Measurements from ENCODE around the gene TTC22.

TTC22 gene

GRCh38 chr1:54800899-54801759 lies at the start of gene TTC22:
Gene TTC22, minus strand, starts transcription at chr1:54801323. Its CDS starts 160 bp downstream, at chr1:54801163.
- FAIRE-seq = no peak

- no peak for FAIRE-seq
These were observed 49.6 kb upstream of the TTC22 start for GRCh38 chr1:54850737-54851136.

GRCh38 chr1:54850069-54850730 lies 49.1 kb upstream of the TTC22 start:
- FAIRE-seq = no peak

GRCh38 chr1:54849219-54850068 lies 48.3 kb upstream of the TTC22 start:
- FAIRE-seq = no peak

GRCh38 chr1:54848134-54848948 lies 47.2 kb upstream of the TTC22 start:
- no peak for FAIRE-seq

GRCh38 chr1:54846716-54847284 lies 45.7 kb upstream of the TTC22 start:
- FAIRE-seq = no peak

GRCh38 chr1:54846301-54846700 lies 45.2 kb upstream of the TTC22 start:
- no peak for FAIRE-seq

- no peak for FAIRE-seq
These were observed 44.6 kb upstream of the TTC22 start for GRCh38 chr1:54845772-54846171.

- FAIRE-seq = no peak
These were observed 43.4 kb upstream of the TTC22 start for GRCh38 chr1:54844564-54844963.

- no peak for FAIRE-seq
These were observed 42.3 kb upstream of the TTC22 start for GRCh38 chr1:54843449-54843848.

- no peak for FAIRE-seq
These were observed 41.8 kb upstream of the TTC22 start for GRCh38 chr1:54842963-54843362.

GRCh38 chr1:54842206-54842915 lies 41.2 kb upstream of the TTC22 start:
- no peak for FAIRE-seq

GRCh38 chr1:54839824-54840223 lies 38.7 kb upstream of the TTC22 start:
- FAIRE-seq = no peak

GRCh38 chr1:54838565-54839180 lies 37.5 kb upstream of the TTC22 start:
- FAIRE-seq = no peak

- FAIRE-seq = no peak
These were observed 36.1 kb upstream of the TTC22 start for GRCh38 chr1:54837002-54837853.

GRCh38 chr1:54836594-54836993 lies 35.5 kb upstream of the TTC22 start:
- FAIRE-seq = no peak

GRCh38 chr1:54835970-54836369 lies 34.8 kb upstream of the TTC22 start:
- no peak for FAIRE-seq

GRCh38 chr1:54835131-54835898 lies 34.2 kb upstream of the TTC22 start:
- no peak for FAIRE-seq

GRCh38 chr1:54834007-54834541 lies 33.0 kb upstream of the TTC22 start:
- no peak for FAIRE-seq
